ENCODE measurements around the gene LENG9.

DNA sequence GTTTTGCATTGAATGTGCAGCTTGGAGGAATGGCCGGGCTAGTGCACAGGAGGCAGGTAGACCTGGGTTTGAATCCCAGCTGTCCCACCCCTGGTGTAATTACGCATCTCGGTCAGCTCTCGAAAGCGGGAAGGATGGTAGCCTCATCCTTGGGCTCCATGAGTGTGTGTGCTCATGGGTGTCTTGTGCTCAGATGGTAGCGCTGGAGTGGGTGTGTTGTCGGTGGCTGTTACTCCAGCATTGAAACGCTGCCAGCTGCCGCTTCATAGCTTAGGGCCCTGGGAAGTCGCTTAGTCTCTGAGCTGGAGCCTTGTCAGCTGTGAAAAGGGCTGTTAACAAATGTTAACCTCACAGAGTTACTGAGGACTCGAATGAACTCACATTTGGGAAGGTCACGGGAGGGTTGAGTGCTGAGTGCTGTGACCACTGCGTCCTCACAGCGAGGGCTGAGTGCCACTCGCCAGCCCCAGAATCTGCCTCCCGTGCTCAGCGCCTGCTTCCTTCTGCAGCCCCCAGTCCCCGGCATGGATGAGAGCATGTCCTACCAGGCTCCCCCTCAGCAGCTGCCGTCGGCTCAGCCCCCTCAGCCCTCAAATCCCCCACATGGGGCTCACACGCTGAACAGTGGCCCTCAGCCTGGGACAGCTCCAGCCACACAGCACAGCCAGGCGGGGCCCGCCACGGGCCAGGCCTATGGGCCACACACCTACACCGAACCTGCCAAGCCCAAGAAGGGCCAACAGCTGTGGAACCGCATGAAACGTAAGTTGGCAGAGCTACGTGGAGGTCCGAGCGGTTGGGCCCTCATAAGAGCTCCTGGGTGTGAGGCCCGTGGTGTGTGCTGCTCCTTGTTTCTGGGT lies 9.4 kb downstream of the LENG9 start:
- TF ChIP-seq, protein P1, sequence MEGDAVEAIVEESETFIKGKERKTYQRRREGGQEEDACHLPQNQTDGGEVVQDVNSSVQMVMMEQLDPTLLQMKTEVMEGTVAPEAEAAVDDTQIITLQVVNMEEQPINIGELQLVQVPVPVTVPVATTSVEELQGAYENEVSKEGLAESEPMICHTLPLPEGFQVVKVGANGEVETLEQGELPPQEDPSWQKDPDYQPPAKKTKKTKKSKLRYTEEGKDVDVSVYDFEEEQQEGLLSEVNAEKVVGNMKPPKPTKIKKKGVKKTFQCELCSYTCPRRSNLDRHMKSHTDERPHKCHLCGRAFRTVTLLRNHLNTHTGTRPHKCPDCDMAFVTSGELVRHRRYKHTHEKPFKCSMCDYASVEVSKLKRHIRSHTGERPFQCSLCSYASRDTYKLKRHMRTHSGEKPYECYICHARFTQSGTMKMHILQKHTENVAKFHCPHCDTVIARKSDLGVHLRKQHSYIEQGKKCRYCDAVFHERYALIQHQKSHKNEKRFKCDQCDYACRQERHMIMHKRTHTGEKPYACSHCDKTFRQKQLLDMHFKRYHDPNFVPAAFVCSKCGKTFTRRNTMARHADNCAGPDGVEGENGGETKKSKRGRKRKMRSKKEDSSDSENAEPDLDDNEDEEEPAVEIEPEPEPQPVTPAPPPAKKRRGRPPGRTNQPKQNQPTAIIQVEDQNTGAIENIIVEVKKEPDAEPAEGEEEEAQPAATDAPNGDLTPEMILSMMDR (IDR thresholded peaks at IDR 0.05) = no peak
- TF ChIP-seq POLR2A (IDR thresholded peaks at IDR 0.05) (no peak), EP300 (IDR thresholded peaks at IDR 0.05) (no peak), POLR2AphosphoS5 (IDR thresholded peaks at IDR 0.05) (no peak)

Data from stomach (tissue), 4 donors.